ENCODE measurements around the gene CKAP4.

CKAP4 gene

GRCh38 chr12:106274012-106274411 is 26.2 kb upstream of the CKAP4 start:
- no peak for DNase-seq (ENCODE audit: low spot score)

- no peak for DNase-seq (ENCODE audit: low spot score)
These were observed 25.7 kb upstream of the CKAP4 start for GRCh38 chr12:106273491-106273890.

GRCh38 chr12:106271575-106272505 is 24.0 kb upstream of the CKAP4 start:
- no peak for DNase-seq (ENCODE audit: low spot score)

- no peak for DNase-seq (ENCODE audit: low spot score)
These were observed 21.4 kb upstream of the CKAP4 start for GRCh38 chr12:106269150-106269771.

- no peak for DNase-seq (ENCODE audit: low spot score)
These were observed 19.7 kb upstream of the CKAP4 start for GRCh38 chr12:106267535-106267934.

GRCh38 chr12:106265116-106265515 is 17.3 kb upstream of the CKAP4 start:
- DNase-seq (ENCODE audit: low spot score) = no peak

GRCh38 chr12:106258935-106259334 is 11.1 kb upstream of the CKAP4 start:
- DNase-seq (ENCODE audit: low spot score) = no peak

- no peak for DNase-seq (ENCODE audit: low spot score)
These were observed 10.4 kb upstream of the CKAP4 start for GRCh38 chr12:106258226-106258625.

- DNase-seq (ENCODE audit: low spot score) = no peak
These were observed 8.7 kb upstream of the CKAP4 start for GRCh38 chr12:106256524-106256923.

- DNase-seq (ENCODE audit: low spot score) = no peak
These were observed 8.1 kb upstream of the CKAP4 start for GRCh38 chr12:106255952-106256351.

GRCh38 chr12:106255493-106255892 is 7.7 kb upstream of the CKAP4 start:
- no peak for DNase-seq (ENCODE audit: low spot score)

- no peak for DNase-seq (ENCODE audit: low spot score)
These were observed 6.9 kb upstream of the CKAP4 start for GRCh38 chr12:106254724-106255123.

GRCh38 chr12:106251631-106252455 is 4.0 kb upstream of the CKAP4 start:
- no peak for DNase-seq (ENCODE audit: low spot score)

GRCh38 chr12:106249411-106250135 is 1.8 kb upstream of the CKAP4 start:
- DNase-seq (ENCODE audit: low spot score) = no peak

GRCh38 chr12:106248846-106249371 is 1.1 kb upstream of the CKAP4 start:
- peak; percentile 53 for DNase-seq (ENCODE audit: low spot score)

- peak; percentile 74 for DNase-seq (ENCODE audit: low spot score)
These were observed 559 bp upstream of the CKAP4 start for GRCh38 chr12:106248312-106248845.

GRCh38 chr12:106246891-106247673 is 738 bp downstream of the CKAP4 start:
- DNase-seq (ENCODE audit: low spot score) = peak; percentile 81

- peak; percentile 75 for DNase-seq (ENCODE audit: low spot score)
These were observed 2.1 kb downstream of the CKAP4 start for GRCh38 chr12:106245767-106246166.

- DNase-seq (ENCODE audit: low spot score) = no peak
These were observed 4.2 kb downstream of the CKAP4 start for GRCh38 chr12:106243620-106244019.

GRCh38 chr12:106240821-106241220 is 7.0 kb downstream of the CKAP4 start:
- no peak for DNase-seq (ENCODE audit: low spot score)
